ENCODE data around the gene PCA3. TPM values are rescaled to one million over a fixed set of nuclear protein-coding genes. Genes with fewer than 3 reads are reported as not detected.

The PCA3 gene
- polyA plus RNA-seq, 1 donor from 2014 or later: 0.16 TPM

GRCh38 chr9:76800901-76801300, 36.7 kb downstream of the PCA3 start:
- TF ChIP-seq POLR2AphosphoS5 (IDR thresholded peaks at IDR 0.05): no peak
- TF ChIP-seq MXI1 (conservative IDR thresholded peaks at IDR 0.05; ENCODE audit: poor library complexity, severe bottlenecking): no peak
- no peak for TF ChIP-seq SMC3 (conservative IDR thresholded peaks at IDR 0.05; ENCODE audit: poor library complexity)
- no peak for TF ChIP-seq REST (IDR thresholded peaks at IDR 0.05; ENCODE audit: borderline replicate concordance)
- no peak for TF ChIP-seq TAF1 (IDR thresholded peaks at IDR 0.05; ENCODE audit: low read depth)
- no peak for TF ChIP-seq EZH2 (IDR thresholded peaks at IDR 0.05; ENCODE audit: borderline replicate concordance, insufficient read depth, low read length, poor library complexity, severe bottlenecking)
- no peak for TF ChIP-seq CTCF (IDR thresholded peaks at IDR 0.05; ENCODE audit: poor library complexity, severe bottlenecking)
- TF ChIP-seq RAD21 (conservative IDR thresholded peaks at IDR 0.05): no peak
- no peak for TF ChIP-seq EP300 (conservative IDR thresholded peaks at IDR 0.05; ENCODE audit: poor library complexity, severe bottlenecking)
- H4K20me1 ChIP-seq (ENCODE audit: insufficient read depth): no peaks in the 10 kb centered on the region
- no peak overlapping the region for H3K9ac ChIP-seq (ENCODE audit: low read length)
- no peak overlapping the region for H3K4me2 ChIP-seq (ENCODE audit: low read length)
- H3K79me2 ChIP-seq (replicated peaks; ENCODE audit: insufficient read depth, low read length): no peaks in the 10 kb centered on the region
- no peaks in the 10 kb centered on the region for H3K36me3 ChIP-seq (ENCODE audit: insufficient read depth, low read length)
- H3K4me3 ChIP-seq (ENCODE audit: low read length): no peak overlapping the region
- H3K9me2 ChIP-seq (ENCODE audit: insufficient read depth, low read length): no peaks in the 10 kb centered on the region
- no peaks in the 10 kb centered on the region for H3K9me3 ChIP-seq (ENCODE audit: low read length)
- H3K27me3 ChIP-seq (ENCODE audit: insufficient read depth, low read depth, low read length): no peaks in the 10 kb centered on the region
- no peak overlapping the region for H2AFZ ChIP-seq (ENCODE audit: low read depth, low read length)
- no peak overlapping the region for H3K27ac ChIP-seq (ENCODE audit: low read length)
- H3F3A ChIP-seq (ENCODE audit: insufficient read depth, low read length, poor library complexity, severe bottlenecking): no peaks in the 10 kb centered on the region

GRCh38 chr9:76803083-76803482, 38.8 kb downstream of the PCA3 start:
- no peaks in the 10 kb centered on the region for H3K36me3 ChIP-seq (ENCODE audit: insufficient read depth, low read length)
- H3K4me3 ChIP-seq (ENCODE audit: low read length): no peak overlapping the region
- no peak overlapping the region for H3K27ac ChIP-seq (ENCODE audit: low read length)
- H2AFZ ChIP-seq (ENCODE audit: low read depth, low read length): no peak overlapping the region
- no peak overlapping the region for H3K4me2 ChIP-seq (ENCODE audit: low read length)
- H3K9me3 ChIP-seq (ENCODE audit: low read length): no peaks in the 10 kb centered on the region
- no peaks in the 10 kb centered on the region for H3K27me3 ChIP-seq (ENCODE audit: insufficient read depth, low read depth, low read length)
- no peaks in the 10 kb centered on the region for H3F3A ChIP-seq (ENCODE audit: insufficient read depth, low read length, poor library complexity, severe bottlenecking)
- no peaks in the 10 kb centered on the region for H3K9me2 ChIP-seq (ENCODE audit: insufficient read depth, low read length)
- no peaks in the 10 kb centered on the region for H3K79me2 ChIP-seq (replicated peaks; ENCODE audit: insufficient read depth, low read length)
- TF ChIP-seq REST (IDR thresholded peaks at IDR 0.05; ENCODE audit: borderline replicate concordance): no peak
- TF ChIP-seq TAF1 (IDR thresholded peaks at IDR 0.05; ENCODE audit: low read depth): no peak
- no peak for TF ChIP-seq MXI1 (conservative IDR thresholded peaks at IDR 0.05; ENCODE audit: poor library complexity, severe bottlenecking)
- TF ChIP-seq SMC3 (conservative IDR thresholded peaks at IDR 0.05; ENCODE audit: poor library complexity): no peak
- TF ChIP-seq POLR2AphosphoS5 (IDR thresholded peaks at IDR 0.05): no peak
- TF ChIP-seq RAD21 (conservative IDR thresholded peaks at IDR 0.05): no peak
- TF ChIP-seq CTCF (IDR thresholded peaks at IDR 0.05; ENCODE audit: poor library complexity, severe bottlenecking): no peak
- H3K9ac ChIP-seq (ENCODE audit: low read length): no peak overlapping the region
- no peaks in the 10 kb centered on the region for H4K20me1 ChIP-seq (ENCODE audit: insufficient read depth)
